Endothelial cell (in vitro differentiated cells): Measurements from ENCODE around the gene KCNB1. TPM values are rescaled to one million over a fixed set of nuclear protein-coding genes. Genes with fewer than 3 reads are reported as not detected.

Experiments
- DNase-seq: peaks from one replicate; pipeline ENCODE4 v3.0.0; 2021; ENCODE audit warnings: low spot score
- H3K27ac Mint-ChIP-seq: one replicate; pipeline ENCODE4 v1.8.0; 2021; ENCODE audit warnings: mixed read lengths, inconsistent platforms; ENCODE audit not compliant: unreplicated experiment
- H3K27me3 Mint-ChIP-seq: one replicate; pipeline ENCODE4 v1.8.0; 2021; ENCODE audit warnings: mild to moderate bottlenecking, moderate library complexity, mixed read lengths, inconsistent platforms; ENCODE audit not compliant: unreplicated experiment
- H3K36me3 Mint-ChIP-seq: one replicate; pipeline ENCODE4 v1.8.0; 2021; ENCODE audit warnings: mild to moderate bottlenecking, low read depth, mixed read lengths, inconsistent platforms; ENCODE audit not compliant: unreplicated experiment
- H3K4me1 Mint-ChIP-seq: one replicate; pipeline ENCODE4 v1.8.0; 2021; ENCODE audit warnings: mild to moderate bottlenecking, mixed read lengths, inconsistent platforms; ENCODE audit not compliant: unreplicated experiment
- H3K4me3 Mint-ChIP-seq: one replicate; pipeline ENCODE4 v1.8.0; 2021; ENCODE audit warnings: mild to moderate bottlenecking, mixed read lengths, inconsistent platforms; ENCODE audit not compliant: unreplicated experiment
- H3K9me3 Mint-ChIP-seq: one replicate; pipeline ENCODE4 v1.8.0; 2021; ENCODE audit warnings: mixed read lengths, inconsistent platforms; ENCODE audit not compliant: unreplicated experiment
- CTCF ChIP-seq: fragments of 200-600 bp; sonication (generic); IDR thresholded peaks from one replicate; pipeline ENCODE4 v1.5.0; 2021; ENCODE audit warnings: antibody characterized with exemption; ENCODE audit not compliant: unreplicated experiment
- total RNA-seq: library from RNA; stranded (reverse); fragmentation: NEBNext Ultra II Directional; extraction: Animal tissue kit (Norgen Biotek cat#: 25700); gene quantifications from one replicate; pipeline ENCODE4 v1.2.1, GENCODE V29; 2021; ENCODE audit not compliant: unreplicated experiment

The KCNB1 gene
- total RNA-seq, 1 donor from 2014 or later, result 0.36 TPM

- no peak for DNase-seq
- no peak overlapping the region for H3K27ac Mint-ChIP-seq
- H3K4me1 Mint-ChIP-seq, result no peaks in the 10 kb centered on the region
- no peak overlapping the region for H3K4me3 Mint-ChIP-seq
- peaks cover 2% of the 10 kb centered on the region for H3K27me3 Mint-ChIP-seq
- H3K9me3 Mint-ChIP-seq, result no peaks in the 10 kb centered on the region
- no peaks in the 10 kb centered on the region for H3K36me3 Mint-ChIP-seq
- TF ChIP-seq CTCF, result no peak
Measured at GRCh38 chr20:49475292-49476015, 7.0 kb downstream of the KCNB1 start.

- no peaks in the 10 kb centered on the region for H3K36me3 Mint-ChIP-seq
- H3K4me1 Mint-ChIP-seq, result no peaks in the 10 kb centered on the region
- H3K27ac Mint-ChIP-seq, result no peak overlapping the region
- DNase-seq, result no peak
- no peak for TF ChIP-seq CTCF
- peaks cover 4% of the 10 kb centered on the region for H3K27me3 Mint-ChIP-seq
- no peaks in the 10 kb centered on the region for H3K9me3 Mint-ChIP-seq
- H3K4me3 Mint-ChIP-seq, result no peak overlapping the region
Measured at GRCh38 chr20:49471397-49471796, 11.1 kb downstream of the KCNB1 start.

GRCh38 chr20:49470922-49471321, 11.5 kb downstream of the KCNB1 start:
- H3K9me3 Mint-ChIP-seq, result no peaks in the 10 kb centered on the region
- no peak for DNase-seq
- H3K4me1 Mint-ChIP-seq, result no peaks in the 10 kb centered on the region
- no peaks in the 10 kb centered on the region for H3K36me3 Mint-ChIP-seq
- no peak overlapping the region for H3K27ac Mint-ChIP-seq
- H3K4me3 Mint-ChIP-seq, result no peak overlapping the region
- H3K27me3 Mint-ChIP-seq, result peaks cover 4% of the 10 kb centered on the region
- TF ChIP-seq CTCF, result no peak

- H3K27me3 Mint-ChIP-seq, result peaks cover 2% of the 10 kb centered on the region
- no peak overlapping the region for H3K27ac Mint-ChIP-seq
- no peak for TF ChIP-seq CTCF
- H3K36me3 Mint-ChIP-seq, result no peaks in the 10 kb centered on the region
- DNase-seq, result no peak
- H3K4me3 Mint-ChIP-seq, result no peak overlapping the region
- H3K4me1 Mint-ChIP-seq, result no peaks in the 10 kb centered on the region
- no peaks in the 10 kb centered on the region for H3K9me3 Mint-ChIP-seq
Measured at GRCh38 chr20:49469060-49469459, 13.4 kb downstream of the KCNB1 start.

- TF ChIP-seq CTCF, result no peak
- no peak overlapping the region for H3K27ac Mint-ChIP-seq
- no peaks in the 10 kb centered on the region for H3K36me3 Mint-ChIP-seq
- no peaks in the 10 kb centered on the region for H3K9me3 Mint-ChIP-seq
- H3K4me1 Mint-ChIP-seq, result no peaks in the 10 kb centered on the region
- H3K4me3 Mint-ChIP-seq, result no peak overlapping the region
- DNase-seq, result no peak
- H3K27me3 Mint-ChIP-seq, result peaks cover 2% of the 10 kb centered on the region
Measured at GRCh38 chr20:49468412-49468811, 14.1 kb downstream of the KCNB1 start.
